ENCODE results near the gene STX8. TPM values are rescaled to one million over a fixed set of nuclear protein-coding genes. Genes with fewer than 3 reads are reported as not detected.
"Not testable (repeated sequence)": the region's sequence is repeated elsewhere in the genome, so short reads cannot be mapped to it uniquely, and the experiment has no call there.

Gene STX8
- total RNA-seq, 2 donors from 2014 or later = 46.6 to 72.4 TPM

- intact Hi-C loops (cut with DNase I) = no loop called here
- Histone ChIP-seq H3K4me3 (no peak overlapping the region), H3K36me3 (no peaks in the 10 kb centered on the region), H3K27ac (no peak overlapping the region), H3K27me3 (replicated peaks; ENCODE audit: insufficient read depth) (no peaks in the 10 kb centered on the region), H3K4me1 (replicated peaks) (no peaks in the 10 kb centered on the region), H3K9me3 (no peaks in the 10 kb centered on the region)
- no peak for DNase-seq (ENCODE audit: low spot score)
- 90% methylated on average over 6 of the region's 6 CpGs for WGBS
- no peak for TF ChIP-seq CTCF (IDR thresholded peaks at IDR 0.05)
- TF ChIP-seq POLR2A (IDR thresholded peaks at IDR 0.05) = no peak
- TF ChIP-seq POLR2AphosphoS5 (IDR thresholded peaks at IDR 0.05) = no peak
Observed at GRCh38 chr17:9606453-9606852, 30.8 kb upstream of the STX8 start.

GRCh38 chr17:9604583-9604982 is 29.0 kb upstream of the STX8 start:
- 83% methylated on average over 5 of the region's 5 CpGs for WGBS
- H3K27ac ChIP-seq; H3K9me3 ChIP-seq; intact Hi-C loops (cut with DNase I); DNase-seq (ENCODE audit: low spot score); H3K4me3 ChIP-seq; H3K4me1 ChIP-seq (replicated peaks); H3K36me3 ChIP-seq; H3K27me3 ChIP-seq (replicated peaks; ENCODE audit: insufficient read depth): not testable (repeated sequence)

- no peaks in the 10 kb centered on the region for H3K4me1 ChIP-seq (replicated peaks)
- no peaks in the 10 kb centered on the region for H3K9me3 ChIP-seq
- H3K4me3 ChIP-seq = no peak overlapping the region
- WGBS = 87% methylated on average over 4 of the region's 4 CpGs
- TF ChIP-seq CTCF (IDR thresholded peaks at IDR 0.05) = no peak
- intact Hi-C loops (cut with DNase I) = no loop called here
- no peaks in the 10 kb centered on the region for H3K36me3 ChIP-seq
- H3K27me3 ChIP-seq (replicated peaks; ENCODE audit: insufficient read depth) = no peaks in the 10 kb centered on the region
- no peak overlapping the region for H3K27ac ChIP-seq
- DNase-seq (ENCODE audit: low spot score) = no peak
Observed at GRCh38 chr17:9598661-9599060, 23.0 kb upstream of the STX8 start.

- H3K9me3 ChIP-seq; H3K36me3 ChIP-seq; DNase-seq (ENCODE audit: low spot score); H3K27ac ChIP-seq; H3K4me1 ChIP-seq (replicated peaks); H3K4me3 ChIP-seq; H3K27me3 ChIP-seq (replicated peaks; ENCODE audit: insufficient read depth); intact Hi-C loops (cut with DNase I): not testable (repeated sequence)
- WGBS = 93% methylated on average over 5 of the region's 5 CpGs
Observed at GRCh38 chr17:9597638-9598037, 22.0 kb upstream of the STX8 start.

GRCh38 chr17:9594065-9594464 is 18.4 kb upstream of the STX8 start:
- WGBS = 24% methylated on average over 6 of the region's 6 CpGs
- H3K4me1 ChIP-seq (replicated peaks) = no peaks in the 10 kb centered on the region
- H3K27ac ChIP-seq = no peak overlapping the region
- H3K9me3 ChIP-seq = no peaks in the 10 kb centered on the region
- H3K27me3 ChIP-seq (replicated peaks; ENCODE audit: insufficient read depth) = no peaks in the 10 kb centered on the region
- TF ChIP-seq CTCF (IDR thresholded peaks at IDR 0.05) (no peak), POLR2AphosphoS5 (IDR thresholded peaks at IDR 0.05) (no peak), POLR2A (IDR thresholded peaks at IDR 0.05) (no peak)
- H3K4me3 ChIP-seq = no peak overlapping the region
- no peaks in the 10 kb centered on the region for H3K36me3 ChIP-seq
- intact Hi-C loops (cut with DNase I) = no loop called here
- no peak for DNase-seq (ENCODE audit: low spot score)

GRCh38 chr17:9587969-9588656 is 12.5 kb upstream of the STX8 start:
- Histone ChIP-seq H3K27me3 (replicated peaks; ENCODE audit: insufficient read depth) (no peaks in the 10 kb centered on the region), H3K27ac (no peak overlapping the region), H3K4me1 (replicated peaks) (no peaks in the 10 kb centered on the region), H3K36me3 (no peaks in the 10 kb centered on the region), H3K9me3 (no peaks in the 10 kb centered on the region), H3K4me3 (no peak overlapping the region)
- whole genome bisulfite sequencing = 94% methylated on average over 10 of the region's 10 CpGs
- intact Hi-C loops (cut with DNase I) = no loop called here
- no peak for TF ChIP-seq CTCF (IDR thresholded peaks at IDR 0.05)
- TF ChIP-seq POLR2A (IDR thresholded peaks at IDR 0.05) = no peak
- no peak for TF ChIP-seq POLR2AphosphoS5 (IDR thresholded peaks at IDR 0.05)
- DNase-seq (ENCODE audit: low spot score) = no peak

Measured in prostate gland (tissue), 2 donors.